KMS-11 (cell line): Measurements from ENCODE around the gene TEF.

ENCODE experiments used
- H2AFZ ChIP-seq: fragments of 200-600 bp; sonication (generic); 2 replicates; pipeline ENCODE4 v1.6.1; 2016; ENCODE audit warnings: antibody characterized with exemption, mixed run types, low read depth
- H3K27ac ChIP-seq: fragments of 200-600 bp; sonication (generic); 2 replicates; pipeline ENCODE4 v1.6.1; 2016; ENCODE audit warnings: mild to moderate bottlenecking, mixed run types
- H3K27me3 ChIP-seq: fragments of 200-600 bp; sonication (generic); 2 replicates; pipeline ENCODE4 v1.6.1; 2017; ENCODE audit warnings: mild to moderate bottlenecking, low read depth, mixed run types, moderate library complexity; ENCODE audit not compliant: insufficient read depth
- H3K36me3 ChIP-seq: fragments of 200-600 bp; sonication (generic); 2 replicates; pipeline ENCODE4 v1.6.1; 2017; ENCODE audit warnings: mild to moderate bottlenecking, mixed run types; ENCODE audit not compliant: insufficient read depth
- H3K4me1 ChIP-seq: fragments of 200-600 bp; sonication (generic); 2 replicates; pipeline ENCODE4 v1.6.1; 2016; ENCODE audit warnings: mild to moderate bottlenecking, low read depth, mixed run types; ENCODE audit not compliant: poor library complexity, severe bottlenecking
- H3K4me2 ChIP-seq: fragments of 200-600 bp; sonication (generic); 2 replicates; pipeline ENCODE4 v1.7.0; 2016; ENCODE audit warnings: mild to moderate bottlenecking, mixed run types
- H3K4me3 ChIP-seq: fragments of 200-600 bp; sonication (generic); IDR thresholded peaks from 2 replicates; pipeline ENCODE4 v1.6.1; 2017; ENCODE audit warnings: low read depth, low read length, mixed read lengths; ENCODE audit not compliant: insufficient read depth
- H3K79me2 ChIP-seq: fragments of 200-600 bp; sonication (generic); 2 replicates; pipeline ENCODE4 v1.6.1; 2016; ENCODE audit warnings: low read depth, mixed run types; ENCODE audit not compliant: insufficient read depth
- H3K9ac ChIP-seq: fragments of 200-600 bp; sonication (generic); 2 replicates; pipeline ENCODE4 v1.6.1; 2016; ENCODE audit warnings: mild to moderate bottlenecking, mixed run types
- H4K20me1 ChIP-seq: fragments of 200-600 bp; sonication (generic); 2 replicates; pipeline ENCODE4 v1.6.1; 2016; ENCODE audit warnings: mild to moderate bottlenecking, mixed run types; ENCODE audit not compliant: insufficient read depth
- TF ChIP-seq, protein P1 (sequence below): fragments of 200-600 bp; sonication (generic); conservative IDR thresholded peaks from 2 replicates; pipeline ENCODE4 v1.6.1; 2017; ENCODE audit warnings: low read depth, mild to moderate bottlenecking, antibody characterized with exemption, low read length, moderate library complexity, mixed read lengths

TEF gene

DNA sequence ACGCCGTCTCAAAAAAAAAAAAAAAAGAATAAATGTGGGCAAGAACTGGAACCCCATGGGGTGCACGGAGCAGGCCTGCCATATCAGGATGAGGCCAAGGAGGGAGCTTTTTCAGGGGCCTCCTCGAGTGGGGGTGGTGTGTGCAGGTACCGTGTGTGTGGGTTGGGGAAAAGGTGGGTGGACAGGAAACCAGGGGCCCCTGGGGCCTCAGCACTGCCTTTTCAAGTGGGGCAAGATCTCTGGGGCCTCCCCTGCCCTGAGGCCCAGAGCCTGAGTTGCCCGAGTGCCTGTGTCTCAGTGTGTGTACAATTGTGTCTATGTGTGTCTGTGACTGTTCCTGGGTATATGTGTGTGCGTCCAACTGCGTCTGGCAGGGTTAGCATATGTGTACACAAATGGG, 23.8 kb downstream of the TEF start:
- no peak overlapping the region for H3K4me2 ChIP-seq
- no peak overlapping the region for H2AFZ ChIP-seq
- H3K27ac ChIP-seq: no peak overlapping the region
- no peaks in the 10 kb centered on the region for H3K36me3 ChIP-seq
- peaks cover 34% of the 10 kb centered on the region for H3K4me1 ChIP-seq
- H4K20me1 ChIP-seq: no peaks in the 10 kb centered on the region
- no peaks in the 10 kb centered on the region for H3K79me2 ChIP-seq
- no peaks in the 10 kb centered on the region for H3K27me3 ChIP-seq
- TF ChIP-seq, protein P1, sequence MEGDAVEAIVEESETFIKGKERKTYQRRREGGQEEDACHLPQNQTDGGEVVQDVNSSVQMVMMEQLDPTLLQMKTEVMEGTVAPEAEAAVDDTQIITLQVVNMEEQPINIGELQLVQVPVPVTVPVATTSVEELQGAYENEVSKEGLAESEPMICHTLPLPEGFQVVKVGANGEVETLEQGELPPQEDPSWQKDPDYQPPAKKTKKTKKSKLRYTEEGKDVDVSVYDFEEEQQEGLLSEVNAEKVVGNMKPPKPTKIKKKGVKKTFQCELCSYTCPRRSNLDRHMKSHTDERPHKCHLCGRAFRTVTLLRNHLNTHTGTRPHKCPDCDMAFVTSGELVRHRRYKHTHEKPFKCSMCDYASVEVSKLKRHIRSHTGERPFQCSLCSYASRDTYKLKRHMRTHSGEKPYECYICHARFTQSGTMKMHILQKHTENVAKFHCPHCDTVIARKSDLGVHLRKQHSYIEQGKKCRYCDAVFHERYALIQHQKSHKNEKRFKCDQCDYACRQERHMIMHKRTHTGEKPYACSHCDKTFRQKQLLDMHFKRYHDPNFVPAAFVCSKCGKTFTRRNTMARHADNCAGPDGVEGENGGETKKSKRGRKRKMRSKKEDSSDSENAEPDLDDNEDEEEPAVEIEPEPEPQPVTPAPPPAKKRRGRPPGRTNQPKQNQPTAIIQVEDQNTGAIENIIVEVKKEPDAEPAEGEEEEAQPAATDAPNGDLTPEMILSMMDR: no peak
- H3K9ac ChIP-seq: no peak overlapping the region
- H3K4me3 ChIP-seq: no peak overlapping the region

DNA sequence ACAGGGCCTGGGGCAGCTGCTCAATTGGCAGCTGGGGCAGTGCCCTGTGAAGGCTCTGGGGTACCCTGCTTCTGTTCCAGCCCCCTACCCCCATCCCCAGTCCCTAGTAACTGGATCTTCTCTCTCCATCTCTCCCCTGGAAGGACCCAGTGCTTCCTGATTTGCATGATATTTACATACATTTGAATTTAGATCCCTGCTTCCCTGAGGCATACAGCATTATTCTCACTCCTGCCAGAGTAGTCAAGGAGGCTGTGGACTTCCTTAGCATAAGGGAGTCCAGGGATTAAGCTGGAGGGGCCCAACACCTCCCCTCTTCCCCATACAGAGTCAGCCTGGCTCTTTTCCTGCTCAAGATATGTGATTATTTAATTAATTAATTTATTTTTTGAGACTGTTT, 24.7 kb downstream of the TEF start:
- no peak overlapping the region for H2AFZ ChIP-seq
- no peak overlapping the region for H3K27ac ChIP-seq
- no peak overlapping the region for H3K9ac ChIP-seq
- no peaks in the 10 kb centered on the region for H3K79me2 ChIP-seq
- no peak overlapping the region for H3K4me3 ChIP-seq
- H4K20me1 ChIP-seq: no peaks in the 10 kb centered on the region
- no peak overlapping the region for H3K4me2 ChIP-seq
- H3K4me1 ChIP-seq: peaks cover 33% of the 10 kb centered on the region
- TF ChIP-seq, protein P1: no peak
- H3K27me3 ChIP-seq: no peaks in the 10 kb centered on the region
- H3K36me3 ChIP-seq: no peaks in the 10 kb centered on the region

DNA sequence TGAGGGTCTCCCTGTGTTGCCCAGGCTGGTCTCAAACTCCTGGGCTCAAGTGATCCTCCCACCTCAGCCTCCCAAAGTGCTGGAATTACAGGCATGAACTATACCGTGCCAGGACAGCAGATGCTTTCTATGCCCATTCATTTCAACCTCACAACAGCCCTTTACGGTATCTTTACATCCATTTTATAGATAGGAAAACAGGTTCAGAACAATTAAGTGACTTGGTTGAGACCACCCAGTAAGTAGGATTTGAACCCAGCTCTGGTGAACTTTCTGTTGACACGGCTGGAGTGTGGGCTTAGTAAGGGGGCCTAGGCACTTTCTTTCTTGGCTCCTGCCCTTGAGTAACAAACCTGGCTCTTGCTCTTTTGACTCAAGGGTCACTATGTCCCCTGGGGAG, 25.7 kb downstream of the TEF start:
- TF ChIP-seq, protein P1: no peak
- H3K9ac ChIP-seq: no peak overlapping the region
- H3K79me2 ChIP-seq: peaks cover 3% of the 10 kb centered on the region
- no peaks in the 10 kb centered on the region for H4K20me1 ChIP-seq
- H3K27me3 ChIP-seq: no peaks in the 10 kb centered on the region
- no peak overlapping the region for H3K4me3 ChIP-seq
- no peak overlapping the region for H3K27ac ChIP-seq
- H3K4me1 ChIP-seq: peaks cover 33% of the 10 kb centered on the region
- no peak overlapping the region for H2AFZ ChIP-seq
- no peaks in the 10 kb centered on the region for H3K36me3 ChIP-seq
- H3K4me2 ChIP-seq: no peak overlapping the region

DNA sequence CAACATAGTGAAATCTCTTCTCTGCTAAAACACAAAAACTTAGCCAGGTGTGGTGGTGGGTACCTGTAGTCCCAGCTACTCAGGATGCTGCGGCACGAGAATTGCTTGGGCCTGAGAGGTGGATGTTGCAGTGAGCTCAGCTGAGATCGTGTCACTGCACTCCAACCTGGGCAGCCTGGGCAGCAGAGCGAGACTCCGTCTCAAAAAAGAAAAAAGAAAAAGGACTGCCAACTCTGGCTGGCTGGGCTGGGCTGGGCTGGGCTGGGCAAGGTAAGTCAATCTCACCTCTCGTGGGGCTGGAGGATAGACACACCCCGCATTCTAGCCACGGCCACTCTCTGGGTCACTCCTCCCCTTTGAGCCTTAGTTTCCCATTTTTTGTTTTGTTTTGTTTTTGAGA, 26.9 kb downstream of the TEF start:
- H3K4me1 ChIP-seq: peaks cover 27% of the 10 kb centered on the region
- no peak overlapping the region for H2AFZ ChIP-seq
- H3K4me3 ChIP-seq: no peak overlapping the region
- H4K20me1 ChIP-seq: no peaks in the 10 kb centered on the region
- H3K27me3 ChIP-seq: no peaks in the 10 kb centered on the region
- H3K9ac ChIP-seq: no peak overlapping the region
- no peak overlapping the region for H3K4me2 ChIP-seq
- no peak overlapping the region for H3K27ac ChIP-seq
- H3K36me3 ChIP-seq: no peaks in the 10 kb centered on the region
- TF ChIP-seq, protein P1: no peak
- H3K79me2 ChIP-seq: peaks cover 10% of the 10 kb centered on the region
